LNCAP (cell line): ENCODE results near the gene TMEM163.

Source experiments
- TF ChIP-seq, protein P1 (sequence below): fragments of 450-650 bp; IDR thresholded peaks from 2 replicates; pipeline ENCODE4 v1.5.1; 2017; ENCODE audit warnings: mild to moderate bottlenecking

TMEM163 gene

DNA sequence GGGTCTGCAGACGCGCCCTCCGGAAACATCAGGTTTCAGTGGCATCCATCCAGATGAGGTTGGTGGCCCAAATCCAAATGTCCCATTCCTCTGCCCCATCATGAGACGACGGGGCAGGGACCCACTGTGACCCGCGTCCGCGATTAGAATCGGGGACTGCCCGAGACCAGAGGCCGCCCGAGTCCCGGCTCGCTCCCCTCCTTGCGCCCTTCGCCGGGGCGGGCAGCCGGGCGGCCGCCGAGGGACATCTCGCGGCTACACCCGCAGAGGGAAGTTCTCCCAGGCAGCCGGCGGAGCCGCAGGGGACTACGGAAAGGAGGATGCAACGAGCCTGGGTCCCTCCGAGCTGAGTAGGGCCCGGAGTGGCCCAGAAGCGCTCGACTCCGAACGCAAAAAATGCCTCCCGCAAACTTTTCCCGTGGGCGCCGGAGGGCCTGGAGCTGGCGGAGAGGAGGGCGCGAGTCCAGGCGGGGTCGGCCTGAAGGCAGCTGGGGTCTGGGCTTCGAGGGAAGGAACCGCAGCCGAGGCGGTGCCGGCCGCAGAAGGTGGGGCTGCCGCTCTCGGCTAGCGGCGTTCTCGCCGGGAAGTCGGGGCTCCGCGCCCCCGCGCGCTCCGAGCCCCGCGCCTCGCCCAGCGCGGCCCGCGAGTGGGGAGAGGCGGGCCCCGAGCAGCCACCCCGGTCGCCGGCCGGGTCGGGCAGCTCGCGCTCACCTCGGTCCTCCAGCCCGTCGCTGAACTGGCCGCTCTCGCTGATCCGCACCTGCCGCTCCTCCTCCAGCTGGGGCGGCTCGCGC is 580 bp downstream of the TMEM163 start:
- TF ChIP-seq, protein P1, sequence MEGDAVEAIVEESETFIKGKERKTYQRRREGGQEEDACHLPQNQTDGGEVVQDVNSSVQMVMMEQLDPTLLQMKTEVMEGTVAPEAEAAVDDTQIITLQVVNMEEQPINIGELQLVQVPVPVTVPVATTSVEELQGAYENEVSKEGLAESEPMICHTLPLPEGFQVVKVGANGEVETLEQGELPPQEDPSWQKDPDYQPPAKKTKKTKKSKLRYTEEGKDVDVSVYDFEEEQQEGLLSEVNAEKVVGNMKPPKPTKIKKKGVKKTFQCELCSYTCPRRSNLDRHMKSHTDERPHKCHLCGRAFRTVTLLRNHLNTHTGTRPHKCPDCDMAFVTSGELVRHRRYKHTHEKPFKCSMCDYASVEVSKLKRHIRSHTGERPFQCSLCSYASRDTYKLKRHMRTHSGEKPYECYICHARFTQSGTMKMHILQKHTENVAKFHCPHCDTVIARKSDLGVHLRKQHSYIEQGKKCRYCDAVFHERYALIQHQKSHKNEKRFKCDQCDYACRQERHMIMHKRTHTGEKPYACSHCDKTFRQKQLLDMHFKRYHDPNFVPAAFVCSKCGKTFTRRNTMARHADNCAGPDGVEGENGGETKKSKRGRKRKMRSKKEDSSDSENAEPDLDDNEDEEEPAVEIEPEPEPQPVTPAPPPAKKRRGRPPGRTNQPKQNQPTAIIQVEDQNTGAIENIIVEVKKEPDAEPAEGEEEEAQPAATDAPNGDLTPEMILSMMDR: no peak

DNA sequence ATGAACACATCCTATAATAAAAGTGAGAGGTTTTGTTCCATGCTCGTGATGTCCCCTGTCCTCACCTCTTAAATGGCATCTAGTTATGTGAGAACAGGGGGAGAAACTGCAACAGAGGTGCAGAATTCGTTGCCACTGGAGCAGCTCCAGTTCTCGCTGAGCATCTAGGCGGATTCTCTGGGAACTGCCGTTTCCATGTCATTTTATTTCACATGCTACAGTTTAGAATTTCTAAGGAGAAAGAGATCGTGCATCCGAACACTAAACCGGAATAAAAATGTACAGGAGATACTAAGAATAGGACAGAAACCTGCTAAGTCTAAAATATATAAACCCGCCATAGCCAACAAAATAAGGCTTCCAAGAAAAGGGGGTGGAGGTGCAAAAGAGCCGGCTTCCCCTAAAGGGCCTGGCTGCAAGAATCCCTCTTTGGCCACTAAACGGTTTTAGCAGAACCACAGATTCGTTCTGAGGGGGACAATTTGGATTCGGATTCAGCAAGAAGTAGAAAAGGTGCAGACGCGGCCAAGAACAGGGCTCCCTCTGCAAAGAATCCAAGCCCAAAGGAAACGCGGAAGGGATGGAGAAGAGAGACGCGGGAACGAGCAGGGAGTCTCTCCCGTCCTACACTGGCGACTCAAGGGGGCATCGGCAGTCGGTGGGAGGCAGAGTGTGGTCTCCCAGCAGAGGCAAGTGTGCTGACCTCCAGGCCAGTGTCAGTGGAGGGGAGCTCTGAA is 1.3 kb downstream of the TMEM163 start:
- TF ChIP-seq, protein P1: no peak

DNA sequence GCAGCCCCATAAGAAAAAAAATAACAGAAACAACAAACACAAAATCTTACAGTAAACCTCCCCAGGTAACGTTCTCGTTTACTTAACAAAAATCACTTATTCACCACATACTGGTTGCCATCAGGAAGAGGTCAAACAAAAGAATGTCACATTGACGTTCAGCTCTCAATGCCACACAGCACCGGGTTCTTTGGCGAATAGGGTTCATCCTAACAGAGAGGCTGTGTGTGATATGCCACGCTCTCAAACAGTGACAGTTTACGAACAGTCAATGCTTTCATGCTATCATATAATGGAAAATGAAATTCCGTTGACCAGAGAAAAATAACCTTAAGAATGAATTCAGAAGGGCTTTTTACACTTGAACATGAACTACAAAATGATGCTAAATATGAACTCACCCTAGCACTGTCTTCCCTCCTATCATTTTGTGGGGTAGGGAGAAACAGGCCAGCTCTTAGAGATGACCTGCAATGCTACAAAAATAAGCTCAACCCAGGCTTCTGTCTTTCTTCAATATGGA is 2.0 kb downstream of the TMEM163 start:
- TF ChIP-seq, protein P1: no peak

GRCh38 chr2:134715932-134716643 is 2.7 kb downstream of the TMEM163 start:
- TF ChIP-seq, protein P1: no peak

DNA sequence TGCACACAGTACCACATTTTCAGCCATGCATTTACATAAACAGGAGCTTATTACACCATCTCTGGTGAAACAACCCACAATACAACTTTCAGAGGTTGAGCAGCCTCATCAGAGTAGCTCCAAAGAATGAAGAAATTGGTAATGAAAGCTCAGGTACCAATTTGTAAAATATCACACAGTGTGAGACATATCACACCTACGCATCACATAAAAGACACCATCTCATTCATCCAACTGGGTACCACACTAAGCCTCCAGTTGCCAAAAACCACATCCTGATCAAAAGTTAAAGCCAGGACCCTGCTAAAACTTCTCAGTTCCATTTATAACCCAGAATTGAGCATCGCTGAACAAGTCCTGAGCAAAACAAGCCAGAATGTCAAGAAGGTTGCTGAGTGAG is 4.6 kb downstream of the TMEM163 start:
- TF ChIP-seq, protein P1: no peak

- TF ChIP-seq, protein P1: no peak
These were observed 5.2 kb downstream of the TMEM163 start for GRCh38 chr2:134713606-134714005.

GRCh38 chr2:134713176-134713575 is 5.6 kb downstream of the TMEM163 start:
- TF ChIP-seq, protein P1: no peak
